ENCODE results near the gene FUT9. TPM values are rescaled to one million over a fixed set of nuclear protein-coding genes. Genes with fewer than 3 reads are reported as not detected.

FUT9 gene
- under 0.01 TPM in 1 of 2 replicates, not detected in the other for total RNA-seq

DNA sequence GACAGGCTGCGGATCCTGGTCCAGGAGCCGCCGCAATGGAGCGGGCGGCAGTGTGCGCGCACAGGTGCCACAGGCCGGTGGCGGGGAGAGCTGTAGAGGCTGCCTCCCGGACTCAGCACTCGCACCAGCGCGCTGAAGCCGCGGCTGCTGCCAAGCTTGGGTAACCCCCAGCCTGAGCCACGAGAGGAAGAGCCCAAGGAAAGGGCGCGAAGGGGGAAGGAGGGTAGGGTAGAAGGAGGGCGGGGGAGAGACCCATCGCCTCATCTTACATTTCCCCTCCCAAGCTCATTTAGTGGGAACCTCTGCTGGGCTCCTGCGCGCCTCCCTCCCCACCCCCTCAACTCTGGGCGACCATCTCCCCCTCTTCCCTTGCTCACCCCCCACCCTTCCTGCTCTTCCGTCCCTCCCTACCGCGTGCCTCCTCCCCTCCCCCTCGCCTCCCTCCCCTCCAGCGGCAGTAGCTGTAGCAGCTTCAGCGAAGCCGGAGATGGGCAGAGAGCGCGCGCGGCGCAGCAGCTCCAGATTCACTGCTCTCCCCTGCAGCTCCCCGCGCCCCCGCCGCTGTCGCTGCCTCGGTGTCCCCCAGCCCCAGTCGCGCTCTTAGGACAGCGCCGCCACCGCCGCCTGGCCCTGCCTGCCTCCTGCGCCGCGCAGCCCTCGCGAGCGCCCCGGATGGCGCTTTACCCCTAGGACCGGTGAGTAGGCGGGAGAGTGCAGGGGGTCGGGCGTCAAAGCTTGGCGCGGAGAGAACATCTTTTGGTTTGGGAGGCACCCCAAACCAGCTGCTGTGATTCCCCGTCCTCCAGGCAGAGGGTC is at the start of gene FUT9:
Gene FUT9 (plus strand): TSS at position 457 of the 816 bp plus-strand sequence. CDS start 187,182 bp downstream, outside the sequence.

